ENCODE data around the gene GRAMD1A. TPM values are rescaled to one million over a fixed set of nuclear protein-coding genes. Genes with fewer than 3 reads are reported as not detected.

Gene GRAMD1A
- total RNA-seq, 2 donors from 2014 or later, result 26.3 to 31.0 TPM

DNA sequence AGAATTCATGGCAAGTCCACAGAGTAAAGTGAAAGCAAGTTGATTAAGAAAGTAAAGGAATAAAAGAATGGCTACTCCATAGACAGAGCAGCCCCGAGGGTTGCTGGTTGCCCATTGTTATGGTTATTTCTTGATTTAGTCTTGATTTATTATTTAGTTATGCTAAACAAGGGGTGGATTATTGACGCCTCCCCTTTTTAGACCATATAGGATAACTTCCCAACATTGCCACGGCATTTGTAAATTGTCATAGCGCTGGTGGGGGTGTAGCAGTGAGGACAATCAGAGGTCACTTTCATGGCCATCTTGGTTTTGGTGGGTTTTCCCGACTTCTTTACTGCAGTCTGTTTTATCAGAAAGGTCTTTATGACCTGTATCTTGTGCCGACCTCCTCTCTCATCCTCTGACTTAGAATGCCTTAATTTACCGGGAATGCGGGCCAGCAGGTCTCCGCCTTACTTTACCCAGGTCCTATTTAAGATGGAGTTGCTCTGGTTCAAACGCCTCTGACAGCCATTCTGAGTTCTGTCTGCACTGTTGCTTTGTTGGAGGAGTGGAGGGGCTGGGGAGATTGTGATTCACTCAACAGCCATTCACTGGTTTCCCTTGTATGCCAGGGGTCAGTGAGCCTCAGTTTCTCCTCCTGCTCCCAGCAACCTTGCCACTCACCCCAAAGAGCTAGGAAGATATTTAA, 69.0 kb downstream of the GRAMD1A start:
- intact Hi-C loops (cut with DNase I), result loop anchor here (10.0 kb wide), 1 partner anchor 156 kb away; the partner anchor contains the start of gene FAM187B
- no peak overlapping the region for H3K4me3 ChIP-seq
- no peak overlapping the region for H3K27ac ChIP-seq
- no peak overlapping the region for H3K9ac ChIP-seq (ENCODE audit: low read depth in 2 of 2, low read length in 2 of 2)
- DNase-seq, result no peak
- no peaks in the 10 kb centered on the region for H3K36me3 ChIP-seq
- H3K4me1 ChIP-seq, result no peaks in the 10 kb centered on the region
- no peaks in the 10 kb centered on the region for H3K27me3 ChIP-seq
- no peaks in the 10 kb centered on the region for H3K9me3 ChIP-seq
- TF ChIP-seq, protein P1, sequence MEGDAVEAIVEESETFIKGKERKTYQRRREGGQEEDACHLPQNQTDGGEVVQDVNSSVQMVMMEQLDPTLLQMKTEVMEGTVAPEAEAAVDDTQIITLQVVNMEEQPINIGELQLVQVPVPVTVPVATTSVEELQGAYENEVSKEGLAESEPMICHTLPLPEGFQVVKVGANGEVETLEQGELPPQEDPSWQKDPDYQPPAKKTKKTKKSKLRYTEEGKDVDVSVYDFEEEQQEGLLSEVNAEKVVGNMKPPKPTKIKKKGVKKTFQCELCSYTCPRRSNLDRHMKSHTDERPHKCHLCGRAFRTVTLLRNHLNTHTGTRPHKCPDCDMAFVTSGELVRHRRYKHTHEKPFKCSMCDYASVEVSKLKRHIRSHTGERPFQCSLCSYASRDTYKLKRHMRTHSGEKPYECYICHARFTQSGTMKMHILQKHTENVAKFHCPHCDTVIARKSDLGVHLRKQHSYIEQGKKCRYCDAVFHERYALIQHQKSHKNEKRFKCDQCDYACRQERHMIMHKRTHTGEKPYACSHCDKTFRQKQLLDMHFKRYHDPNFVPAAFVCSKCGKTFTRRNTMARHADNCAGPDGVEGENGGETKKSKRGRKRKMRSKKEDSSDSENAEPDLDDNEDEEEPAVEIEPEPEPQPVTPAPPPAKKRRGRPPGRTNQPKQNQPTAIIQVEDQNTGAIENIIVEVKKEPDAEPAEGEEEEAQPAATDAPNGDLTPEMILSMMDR (IDR thresholded peaks at IDR 0.05), result no peak

DNA sequence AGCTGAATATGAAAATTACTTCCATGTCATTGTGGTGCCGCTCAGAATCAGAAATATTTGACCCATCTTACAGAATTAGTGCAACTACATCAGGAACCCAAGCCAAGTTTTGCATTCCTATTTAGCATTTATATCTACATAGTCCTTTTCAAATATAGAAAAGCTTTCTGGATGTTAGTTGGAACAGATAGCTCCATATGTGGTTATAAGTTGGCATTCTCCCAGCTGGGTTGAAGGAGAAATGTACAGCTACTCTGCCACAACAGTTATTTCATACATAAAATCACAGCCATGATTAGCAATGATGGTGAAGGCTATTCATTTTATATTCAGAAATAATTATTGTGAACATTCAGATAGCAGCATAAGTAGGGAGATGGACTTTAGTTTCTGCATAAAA, 69.6 kb downstream of the GRAMD1A start:
- no peak for DNase-seq
- no peaks in the 10 kb centered on the region for H3K27me3 ChIP-seq
- H3K36me3 ChIP-seq, result no peaks in the 10 kb centered on the region
- H3K9ac ChIP-seq (ENCODE audit: low read depth in 2 of 2, low read length in 2 of 2), result no peak overlapping the region
- H3K4me1 ChIP-seq, result no peaks in the 10 kb centered on the region
- no peak overlapping the region for H3K4me3 ChIP-seq
- intact Hi-C loops (cut with DNase I), result loop anchor here (10.0 kb wide), 1 partner anchor 155 kb away; the partner anchor contains the start of gene FAM187B
- TF ChIP-seq, protein P1 (IDR thresholded peaks at IDR 0.05), result no peak
- H3K9me3 ChIP-seq, result no peaks in the 10 kb centered on the region
- H3K27ac ChIP-seq, result no peak overlapping the region

DNA sequence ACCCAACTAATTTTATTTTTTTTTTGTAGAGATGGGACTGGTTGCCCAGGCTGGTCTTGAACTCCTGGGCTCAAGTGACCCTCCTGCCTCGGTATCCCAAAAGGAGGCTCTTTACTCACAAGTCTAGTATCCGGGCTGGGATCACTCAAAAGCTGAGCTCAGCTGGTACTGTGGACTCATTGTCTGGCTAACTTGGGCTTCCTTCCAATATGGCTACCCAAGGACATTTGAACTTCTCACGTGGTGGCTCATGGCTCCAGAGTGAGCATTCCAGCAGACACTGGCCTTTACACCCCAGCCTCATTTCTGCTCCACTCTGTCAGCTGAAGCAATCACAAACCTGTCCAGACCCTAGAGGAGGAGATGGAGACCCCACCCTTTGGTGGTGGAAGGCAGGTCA, 70.3 kb downstream of the GRAMD1A start:
- H3K27ac ChIP-seq, result no peak overlapping the region
- intact Hi-C loops (cut with DNase I), result no loop called here

DNA sequence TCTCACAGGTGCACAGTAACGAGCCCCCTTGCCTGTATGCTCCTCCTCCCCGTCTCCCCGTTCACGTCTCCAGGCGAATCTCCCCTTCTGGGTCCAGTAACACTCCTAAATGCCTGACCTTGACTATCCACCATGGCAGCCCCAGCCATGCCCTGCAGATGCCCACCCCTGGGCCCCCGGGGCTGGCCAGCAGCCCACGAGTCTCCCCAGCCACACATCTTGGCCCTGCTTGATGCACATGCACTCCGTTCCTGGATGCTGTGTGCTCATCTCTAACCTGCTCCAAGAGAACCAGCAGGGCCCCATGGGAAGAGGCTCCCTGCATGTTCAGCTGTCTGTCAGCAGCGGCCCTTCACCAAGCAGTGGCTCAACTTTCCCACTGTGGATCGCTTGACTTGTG, 73.4 kb downstream of the GRAMD1A start:
- Histone ChIP-seq H3K4me1 (no peaks in the 10 kb centered on the region), H3K9ac (ENCODE audit: low read depth in 2 of 2, low read length in 2 of 2) (no peak overlapping the region), H3K9me3 (no peaks in the 10 kb centered on the region), H3K4me3 (no peak overlapping the region), H3K27ac (no peak overlapping the region), H3K36me3 (no peaks in the 10 kb centered on the region), H3K27me3 (no peaks in the 10 kb centered on the region)
- intact Hi-C loops (cut with DNase I), result no loop called here
- DNase-seq, result no peak
- TF ChIP-seq, protein P1 (IDR thresholded peaks at IDR 0.05), result no peak

More for the DNA sequence above, 70.3 kb downstream of the GRAMD1A start:
- Histone ChIP-seq H3K9ac (ENCODE audit: low read depth in 2 of 2, low read length in 2 of 2) (no peak overlapping the region), H3K9me3 (no peaks in the 10 kb centered on the region), H3K27me3 (no peaks in the 10 kb centered on the region), H3K4me1 (no peaks in the 10 kb centered on the region), H3K4me3 (no peak overlapping the region), H3K36me3 (no peaks in the 10 kb centered on the region)
- DNase-seq, result no peak
- TF ChIP-seq, protein P1 (IDR thresholded peaks at IDR 0.05), result no peak

DNA sequence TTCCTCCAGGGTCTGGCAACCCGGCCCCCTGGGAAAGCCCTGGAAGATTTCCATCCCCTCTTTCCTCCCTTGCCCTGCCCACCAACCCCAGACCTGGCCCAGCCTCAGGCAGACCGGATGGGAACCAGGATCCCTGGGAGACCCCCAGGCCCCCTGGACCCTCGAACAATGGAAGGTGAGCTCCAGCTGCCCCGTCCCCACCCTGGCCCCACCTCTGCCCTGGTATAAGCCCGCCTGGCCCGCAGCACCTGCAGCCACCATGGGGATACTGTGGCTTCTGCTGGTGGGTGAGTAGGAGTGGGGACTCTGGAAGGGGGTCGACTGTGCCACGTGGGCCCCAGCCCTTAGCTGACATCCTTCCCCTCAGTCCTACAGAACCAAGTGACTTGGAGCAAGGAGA, 73.8 kb downstream of the GRAMD1A start:
- DNase-seq, result no peak
- Histone ChIP-seq H3K27ac (no peak overlapping the region), H3K4me3 (no peak overlapping the region), H3K9me3 (no peaks in the 10 kb centered on the region), H3K27me3 (no peaks in the 10 kb centered on the region), H3K36me3 (no peaks in the 10 kb centered on the region), H3K4me1 (no peaks in the 10 kb centered on the region), H3K9ac (ENCODE audit: low read depth in 2 of 2, low read length in 2 of 2) (no peak overlapping the region)
- TF ChIP-seq, protein P1 (IDR thresholded peaks at IDR 0.05), result no peak
- intact Hi-C loops (cut with DNase I), result no loop called here

Measured in colonic mucosa (tissue), 4 donors.